Testis (tissue), 2 donors: ENCODE data around the gene PITRM1.

ENCODE experiments used
- CTCF ChIP-seq, 3 experiments: fragments of 450-650 bp in 2 of 3; fragments of 200-600 bp in 1 of 3; sonication (generic) in 1 of 3; IDR thresholded peaks; one replicate each; pipeline ENCODE4 v1.5.1; 2016 to 2019; ENCODE audit warnings: antibody characterized with exemption in 3 of 3, mild to moderate bottlenecking in 2 of 3, moderate library complexity in 1 of 3
- POLR2A ChIP-seq: fragments of 450-650 bp; IDR thresholded peaks from one replicate; pipeline ENCODE4 v1.6.1; 2017; ENCODE audit warnings: antibody characterized with exemption, mild to moderate bottlenecking, moderate library complexity

- TF ChIP-seq CTCF (IDR thresholded peaks at IDR 0.05), result no peak
- no peak for TF ChIP-seq POLR2A
These were observed 71.5 kb downstream of the PITRM1 start for GRCh38 chr10:3100856-3101640.
